CD4-positive, CD25-positive, alpha-beta regulatory T cell (primary cell): ENCODE data around the gene OTC. TPM values are rescaled to one million over a fixed set of nuclear protein-coding genes. Genes with fewer than 3 reads are reported as not detected.

Experiments used
- ATAC-seq, 2 donors: fragments of 150-1000 bp; cut with Tn5 transposase; one replicate each; pipeline ENCODE4 v1.10.0; 2021; ENCODE audit warnings: low read depth in 2 of 2, moderate number of reproducible peaks in 2 of 2, moderate library complexity in 1 of 2
- DNase-seq, 3 donors: peaks; one replicate each; pipeline versions ENCODE4 v3.0.0 to v3.0.0-alpha.2; 2012 to 2022; ENCODE audit warnings: mixed read lengths in 1 of 3
- H3K27ac ChIP-seq: one replicate; pipeline ENCODE4 v1.7.0; 2013; ENCODE audit warnings: mild to moderate bottlenecking, low read length; ENCODE audit not compliant: insufficient read depth, poor library complexity, severe bottlenecking
- H3K27me3 ChIP-seq: one replicate; pipeline ENCODE4 v1.7.0; 2013; ENCODE audit warnings: low read length; ENCODE audit not compliant: control insufficient read depth, insufficient read depth
- H3K36me3 ChIP-seq: one replicate; pipeline ENCODE4 v1.7.0; 2013; ENCODE audit warnings: mild to moderate bottlenecking, low read length, moderate library complexity; ENCODE audit not compliant: control insufficient read depth, insufficient read depth
- H3K4me1 ChIP-seq: 2 replicates; pipeline ENCODE4 v1.7.0; 2013; ENCODE audit warnings: mild to moderate bottlenecking, low read length; ENCODE audit not compliant: insufficient read depth, control insufficient read depth, poor library complexity, severe bottlenecking
- H3K4me3 ChIP-seq: one replicate; pipeline ENCODE4 v1.7.0; 2013; ENCODE audit warnings: low read depth, mild to moderate bottlenecking, low read length, moderate library complexity
- H3K9me3 ChIP-seq, 2 experiments: 1 replicate in 1 of 2; 2 replicates in 1 of 2; pipeline ENCODE4 v1.7.0; 2013; ENCODE audit warnings: low read length in 2 of 2, mild to moderate bottlenecking in 1 of 2, moderate library complexity in 1 of 2; ENCODE audit not compliant: control insufficient read depth in 2 of 2
- H3K27ac Mint-ChIP-seq, 3 donors: one replicate each; pipeline ENCODE4 v1.8.0; 2020 to 2022; ENCODE audit warnings: mild to moderate bottlenecking in 3 of 3, mixed read lengths in 3 of 3, moderate library complexity in 2 of 3
- H3K27me3 Mint-ChIP-seq: one replicate; pipeline ENCODE4 v1.8.0; 2022; ENCODE audit warnings: mild to moderate bottlenecking, mixed read lengths
- H3K36me3 Mint-ChIP-seq: one replicate; pipeline ENCODE4 v1.8.0; 2020; ENCODE audit warnings: mixed read lengths
- H3K4me1 Mint-ChIP-seq, 4 donors: one replicate each; pipeline ENCODE4 v1.8.0; 2020 to 2022; ENCODE audit warnings: mixed read lengths in 4 of 4, mild to moderate bottlenecking in 1 of 4
- H3K4me3 Mint-ChIP-seq, 4 donors: one replicate each; pipeline ENCODE4 v1.8.0; 2020 to 2022; ENCODE audit warnings: mild to moderate bottlenecking in 4 of 4, mixed read lengths in 4 of 4, moderate library complexity in 3 of 4
- H3K9me3 Mint-ChIP-seq, 7 donors: one replicate each; pipeline ENCODE4 v1.8.0; 2020 to 2022; ENCODE audit warnings: mixed read lengths in 7 of 7, mild to moderate bottlenecking in 3 of 7, moderate library complexity in 2 of 7
- polyA plus RNA-seq, 4 donors: library from polyadenylated mRNA; unstranded; fragments of 300-500 nt; fragmentation: Illumina TruSeq; gene quantifications; one replicate each; pipeline ENCODE4 v1.2.3, GENCODE V29; 2021
- total RNA-seq: library from RNA; stranded (reverse); gene quantifications from one replicate; pipeline ENCODE4 v1.2.3, GENCODE V29; 2022

Gene OTC
- total and polyA plus RNA-seq, 5 donors from 2014 or later = not detected

DNA sequence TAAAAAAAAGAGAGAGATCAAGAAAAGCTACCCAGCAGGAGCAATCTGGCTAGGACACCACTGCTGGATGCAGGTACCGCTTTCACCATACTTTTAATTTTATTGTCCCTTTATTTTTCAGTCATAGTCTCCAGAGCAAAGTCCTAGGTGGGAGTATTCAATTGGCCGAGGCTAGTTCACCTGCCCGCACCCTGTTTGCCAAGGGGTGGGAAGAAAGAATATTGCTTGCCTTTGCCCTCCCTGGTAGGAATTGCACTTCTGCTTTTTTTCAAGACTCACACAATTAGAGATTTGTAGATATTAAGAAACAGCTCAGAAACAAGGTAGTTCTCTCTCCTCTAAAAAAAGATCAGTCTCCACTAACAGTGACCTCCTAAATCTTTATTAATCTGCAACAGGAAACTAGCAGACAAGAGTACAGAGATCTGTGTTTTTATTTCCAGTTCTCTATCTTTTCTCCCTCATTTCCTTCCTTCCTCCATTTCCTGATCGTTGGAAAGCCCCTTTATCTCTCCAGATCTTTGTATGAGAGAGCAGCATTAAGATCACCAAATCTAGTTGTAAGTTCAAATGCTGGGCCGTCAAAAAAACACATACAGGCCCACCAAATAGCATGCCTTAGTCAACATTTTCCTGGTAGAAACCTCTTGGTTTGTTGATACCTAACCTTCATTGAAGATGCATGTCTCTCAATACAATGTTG is 15.7 kb upstream of the OTC start:
- no peak for ATAC-seq
- Histone ChIP-seq H3K27ac (no peak overlapping the region), H3K4me3 (no peak overlapping the region), H3K4me1 (no peaks in the 10 kb centered on the region), H3K27me3 (no peaks in the 10 kb centered on the region), H3K9me3 (no peaks in the 10 kb centered on the region), H3K36me3 (no peaks in the 10 kb centered on the region)
- Mint-ChIP-seq H3K27me3 (peaks cover 6% of the 10 kb centered on the region), H3K4me1 (no peaks in the 10 kb centered on the region), H3K27ac (no peak overlapping the region), H3K36me3 (no peaks in the 10 kb centered on the region), H3K9me3 (no peaks in the 10 kb centered on the region), H3K4me3 (no peak overlapping the region)
- no peak for DNase-seq

GRCh38 chrX:38341442-38341841 is 11.0 kb upstream of the OTC start:
- no peak for ATAC-seq
- DNase-seq = no peak
- Mint-ChIP-seq H3K4me3 (no peak overlapping the region), H3K27ac (no peak overlapping the region), H3K36me3 (no peaks in the 10 kb centered on the region), H3K4me1 (no peaks in the 10 kb centered on the region), H3K9me3 (no peaks in the 10 kb centered on the region), H3K27me3 (no peaks in the 10 kb centered on the region)
- Histone ChIP-seq H3K9me3 (no peaks in the 10 kb centered on the region), H3K4me1 (no peaks in the 10 kb centered on the region), H3K4me3 (no peak overlapping the region), H3K27me3 (peaks cover 7% of the 10 kb centered on the region), H3K27ac (no peak overlapping the region), H3K36me3 (no peaks in the 10 kb centered on the region)

DNA sequence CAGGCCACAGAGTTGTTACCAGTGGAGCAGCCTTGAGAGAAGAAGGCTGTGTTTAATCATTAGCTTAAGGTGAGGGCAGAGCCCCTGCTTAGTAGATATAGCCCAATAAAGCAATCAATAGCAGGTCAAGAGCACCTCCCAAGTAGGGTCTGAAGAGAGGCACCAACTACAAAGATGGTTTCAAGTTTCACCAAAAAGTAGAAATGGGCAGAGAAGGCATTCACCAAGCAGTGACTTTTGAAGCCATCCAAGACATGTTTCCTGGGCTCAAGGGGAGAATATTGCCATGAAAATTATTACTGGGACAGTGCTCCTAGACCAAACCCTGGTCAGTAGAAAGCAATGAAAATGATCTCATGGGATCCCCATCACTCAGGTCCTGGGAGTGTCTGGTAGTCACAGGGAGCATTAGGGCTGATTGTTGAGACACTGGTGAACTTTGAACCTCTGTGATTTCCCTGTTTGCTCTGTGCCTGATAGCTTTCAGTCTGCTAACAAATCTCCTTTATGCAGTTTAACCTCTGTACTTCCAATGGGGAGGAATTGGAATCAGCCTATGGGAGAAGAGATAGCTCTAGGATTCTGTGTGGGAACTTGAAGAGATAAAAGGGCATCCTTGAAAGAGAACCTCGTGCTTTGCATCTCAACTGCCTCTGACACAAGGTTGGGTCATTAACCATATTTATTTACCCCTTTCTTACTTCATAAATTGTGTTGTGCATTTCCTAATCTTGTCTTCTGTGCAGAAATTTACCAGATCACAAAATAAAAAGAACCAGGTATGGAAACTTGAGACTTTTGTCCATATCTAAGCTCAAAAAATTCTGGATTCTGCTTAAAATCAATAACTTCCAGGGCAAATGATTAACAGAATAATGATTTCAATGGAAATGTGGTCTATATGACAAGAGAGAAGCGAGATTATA is 9.3 kb upstream of the OTC start:
- DNase-seq (no peak), ATAC-seq (no peak)
- Histone ChIP-seq H3K4me1 (no peaks in the 10 kb centered on the region), H3K27ac (no peak overlapping the region), H3K4me3 (no peak overlapping the region), H3K9me3 (no peaks in the 10 kb centered on the region), H3K36me3 (no peaks in the 10 kb centered on the region), H3K27me3 (peaks cover 7% of the 10 kb centered on the region)
- H3K9me3 Mint-ChIP-seq = no peaks in the 10 kb centered on the region
- no peaks in the 10 kb centered on the region for H3K4me1 Mint-ChIP-seq
- no peaks in the 10 kb centered on the region for H3K27me3 Mint-ChIP-seq
- H3K27ac Mint-ChIP-seq = no peak overlapping the region
- H3K36me3 Mint-ChIP-seq = no peaks in the 10 kb centered on the region
- no peak overlapping the region for H3K4me3 Mint-ChIP-seq

DNA sequence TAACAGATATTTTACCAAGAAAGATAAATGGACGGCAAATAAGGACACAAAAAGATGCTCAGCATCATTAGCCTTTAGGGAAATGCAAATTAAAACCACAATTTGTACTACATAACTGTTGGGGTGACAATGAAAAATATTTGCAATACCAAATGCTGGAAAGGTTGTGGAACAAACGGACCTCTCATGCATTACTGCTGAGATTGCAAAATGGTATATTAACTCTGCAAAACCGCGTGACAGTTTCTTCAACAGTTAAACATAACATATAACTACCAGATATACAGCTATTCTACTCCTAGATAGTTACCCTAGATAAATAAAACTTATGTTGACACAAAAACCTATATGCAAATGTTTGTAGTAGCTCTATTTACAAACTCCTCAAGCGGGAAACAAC is 6.3 kb upstream of the OTC start:
- H3K27me3 ChIP-seq = peaks cover 12% of the 10 kb centered on the region
- H3K4me1 ChIP-seq = no peaks in the 10 kb centered on the region
- H3K4me3 ChIP-seq = no peak overlapping the region
- Mint-ChIP-seq H3K36me3 (no peaks in the 10 kb centered on the region), H3K4me3 (no peak overlapping the region), H3K9me3 (no peaks in the 10 kb centered on the region), H3K27ac (no peak overlapping the region), H3K4me1 (no peaks in the 10 kb centered on the region), H3K27me3 (peaks cover 7% of the 10 kb centered on the region)
- DNase-seq = no peak
- H3K36me3 ChIP-seq = no peaks in the 10 kb centered on the region
- H3K9me3 ChIP-seq = no peaks in the 10 kb centered on the region
- no peak for ATAC-seq
- no peak overlapping the region for H3K27ac ChIP-seq

GRCh38 chrX:38347136-38347535 is 5.3 kb upstream of the OTC start:
- Mint-ChIP-seq H3K9me3 (no peaks in the 10 kb centered on the region), H3K27me3 (peaks cover 10% of the 10 kb centered on the region), H3K36me3 (no peaks in the 10 kb centered on the region)

GRCh38 chrX:38351346-38351745 is 1.1 kb upstream of the OTC start:
- no peak overlapping the region for H3K4me3 Mint-ChIP-seq
- H3K4me1 ChIP-seq = no peaks in the 10 kb centered on the region
- no peak for ATAC-seq

More at GRCh38 chrX:38347136-38347535, 5.3 kb upstream of the OTC start:
- no peaks in the 10 kb centered on the region for H3K36me3 ChIP-seq
- H3K27ac Mint-ChIP-seq = no peak overlapping the region
- H3K4me1 ChIP-seq = no peaks in the 10 kb centered on the region
- no peak overlapping the region for H3K4me3 ChIP-seq
- H3K9me3 ChIP-seq = no peaks in the 10 kb centered on the region
- H3K4me1 Mint-ChIP-seq = no peaks in the 10 kb centered on the region
- no peak overlapping the region for H3K27ac ChIP-seq
- H3K27me3 ChIP-seq = peaks cover 12% of the 10 kb centered on the region
- DNase-seq = peak in 1 of 3 donors; percentile 2
- no peak for ATAC-seq
- H3K4me3 Mint-ChIP-seq = no peak overlapping the region

GRCh38 chrX:38356401-38356800 is 4.0 kb downstream of the OTC start:
- Histone ChIP-seq H3K9me3 (no peaks in the 10 kb centered on the region), H3K27me3 (no peaks in the 10 kb centered on the region), H3K4me3 (no peak overlapping the region), H3K36me3 (no peaks in the 10 kb centered on the region), H3K4me1 (no peaks in the 10 kb centered on the region), H3K27ac (no peak overlapping the region)
- ATAC-seq (no peak), DNase-seq (no peak)
- H3K27ac Mint-ChIP-seq = no peak overlapping the region
- no peaks in the 10 kb centered on the region for H3K4me1 Mint-ChIP-seq
- no peak overlapping the region for H3K4me3 Mint-ChIP-seq
- peaks cover under 1% of the 10 kb centered on the region for H3K27me3 Mint-ChIP-seq
- H3K9me3 Mint-ChIP-seq = peaks cover 0 to 1% (median 0%) of the 10 kb centered on the region in 7 donors
- no peaks in the 10 kb centered on the region for H3K36me3 Mint-ChIP-seq

More at GRCh38 chrX:38351346-38351745, 1.1 kb upstream of the OTC start:
- Mint-ChIP-seq H3K27ac (no peak overlapping the region), H3K36me3 (no peaks in the 10 kb centered on the region), H3K27me3 (peaks cover 10% of the 10 kb centered on the region), H3K9me3 (no peaks in the 10 kb centered on the region), H3K4me1 (no peaks in the 10 kb centered on the region)
- no peaks in the 10 kb centered on the region for H3K36me3 ChIP-seq
- DNase-seq = no peak
- no peak overlapping the region for H3K4me3 ChIP-seq
- peaks cover 5% of the 10 kb centered on the region for H3K27me3 ChIP-seq
- H3K9me3 ChIP-seq = no peaks in the 10 kb centered on the region
- H3K27ac ChIP-seq = no peak overlapping the region
